ENCODE results near the gene NBL1. TPM values are rescaled to one million over a fixed set of nuclear protein-coding genes. Genes with fewer than 3 reads are reported as not detected.

The NBL1 gene
- total RNA-seq, 1 experiment from 2014 or later: 117 TPM

- Histone ChIP-seq H3K79me2 (ENCODE audit: low read length) (peaks cover 59% of the 10 kb centered on the region), H3K4me1 (ENCODE audit: insufficient read depth, low read length) (peaks cover 14% of the 10 kb centered on the region), H3K9ac (ENCODE audit: low read length) (no peak overlapping the region), H3K9me2 (replicated peaks; ENCODE audit: low read length) (no peaks in the 10 kb centered on the region), H2AFZ (ENCODE audit: low read length) (no peak overlapping the region), H4K20me1 (ENCODE audit: low read length) (peaks cover 9% of the 10 kb centered on the region), H3K36me3 (ENCODE audit: low read depth, low read length) (peaks cover 13% of the 10 kb centered on the region; the same call in 1 of the 2 replicates), H3K27me3 (ENCODE audit: low read length) (no peaks in the 10 kb centered on the region), H3K4me3 (ENCODE audit: low read length) (no peak overlapping the region), H3K9me3 (ENCODE audit: low read length) (no peaks in the 10 kb centered on the region), H3F3A (ENCODE audit: low read length, unreplicated experiment) (peaks cover 4% of the 10 kb centered on the region), H3K27ac (ENCODE audit: low read length) (no peak overlapping the region), H3K4me2 (ENCODE audit: low read length) (no peak overlapping the region)
- ATAC-seq: no peak
- DNase-seq: no peak
- TF ChIP-seq EZH2 (IDR thresholded peaks at IDR 0.05; ENCODE audit: low read length, unreplicated experiment): no peak
- no peak for TF ChIP-seq CTCF (conservative IDR thresholded peaks at IDR 0.05; ENCODE audit: low read depth, low read length)
- TF ChIP-seq EZH2phosphoT487 (IDR thresholded peaks at IDR 0.05; ENCODE audit: borderline replicate concordance, low read length): no peak
- no TSS peak for BruUV-seq (replicated peaks)
- ChIA-PET CTCF (no interaction called here), POLR2A (ENCODE audit: unreplicated experiment) (no interaction called here)
- intact Hi-C loops (cut with micrococcal nuclease): no loop called here
Measured at GRCh38 chr1:19618428-19618827, 25.7 kb upstream of the NBL1 start.

- intact Hi-C loops (cut with micrococcal nuclease): no loop called here
- peaks cover 14% of the 10 kb centered on the region for H3K4me1 ChIP-seq (ENCODE audit: insufficient read depth, low read length)
- POLR2A ChIA-PET (ENCODE audit: unreplicated experiment): interaction anchor here (0.5 to 0.6 kb wide), 3 partner anchors 11 to 81 kb away, joined by 3 to 4 read pairs (median 3); no protein-coding TSS in a partner anchor
- no peak overlapping the region for H3K4me3 ChIP-seq (ENCODE audit: low read length)
- H3K9ac ChIP-seq (ENCODE audit: low read length): no peak overlapping the region
- CTCF ChIA-PET: interaction anchor here (0.5 kb wide), 1 partner anchor 8 kb away, joined by 3 read pairs; no protein-coding TSS in a partner anchor
- H4K20me1 ChIP-seq (ENCODE audit: low read length): peaks cover 9% of the 10 kb centered on the region
- H3K27ac ChIP-seq (ENCODE audit: low read length): no peak overlapping the region
- H3K9me3 ChIP-seq (ENCODE audit: low read length): no peaks in the 10 kb centered on the region
- DNase-seq (no peak), ATAC-seq (no peak; the same call in 1 of the 2 replicates)
- peaks cover 18% of the 10 kb centered on the region; the same call in 1 of the 2 replicates for H3K36me3 ChIP-seq (ENCODE audit: low read depth, low read length)
- no peak overlapping the region for H2AFZ ChIP-seq (ENCODE audit: low read length)
- H3K79me2 ChIP-seq (ENCODE audit: low read length): peaks cover 54% of the 10 kb centered on the region
- H3K4me2 ChIP-seq (ENCODE audit: low read length): no peak overlapping the region
- peaks cover 4% of the 10 kb centered on the region for H3F3A ChIP-seq (ENCODE audit: low read length, unreplicated experiment)
- no TSS peak for BruUV-seq (replicated peaks)
- no peak for TF ChIP-seq CTCF (conservative IDR thresholded peaks at IDR 0.05; ENCODE audit: low read depth, low read length)
- no peak for TF ChIP-seq EZH2phosphoT487 (IDR thresholded peaks at IDR 0.05; ENCODE audit: borderline replicate concordance, low read length)
- no peak for TF ChIP-seq EZH2 (IDR thresholded peaks at IDR 0.05; ENCODE audit: low read length, unreplicated experiment)
- no peaks in the 10 kb centered on the region for H3K9me2 ChIP-seq (replicated peaks; ENCODE audit: low read length)
- no peaks in the 10 kb centered on the region for H3K27me3 ChIP-seq (ENCODE audit: low read length)
Measured at GRCh38 chr1:19619697-19620384, 24.3 kb upstream of the NBL1 start.

DNA sequence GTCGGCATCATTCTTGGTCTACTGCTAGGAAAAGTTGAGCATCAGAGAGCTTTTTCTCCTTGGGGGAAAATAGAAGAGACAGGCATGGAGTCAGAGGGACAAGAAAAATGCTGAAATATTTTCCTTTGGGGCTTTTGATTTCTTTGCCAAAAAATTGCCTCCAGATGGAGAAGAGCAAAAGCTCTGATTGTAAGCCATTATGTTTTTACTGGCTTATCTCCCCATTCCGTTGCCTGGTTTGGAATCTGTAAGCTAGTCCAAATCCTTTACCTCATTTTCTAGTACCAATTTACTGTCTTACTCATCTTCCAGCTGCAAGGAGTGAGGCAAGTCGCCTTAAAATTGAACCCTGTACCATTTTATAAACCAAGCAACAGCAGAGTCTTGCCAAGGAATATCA is 23.3 kb upstream of the NBL1 start:
- Histone ChIP-seq H3K4me3 (ENCODE audit: low read length) (no peak overlapping the region), H3K4me1 (ENCODE audit: insufficient read depth, low read length) (peaks cover 14% of the 10 kb centered on the region), H3F3A (ENCODE audit: low read length, unreplicated experiment) (peaks cover 4% of the 10 kb centered on the region), H3K27me3 (ENCODE audit: low read length) (no peaks in the 10 kb centered on the region), H3K9me3 (ENCODE audit: low read length) (no peaks in the 10 kb centered on the region), H4K20me1 (ENCODE audit: low read length) (peaks cover 9% of the 10 kb centered on the region), H3K36me3 (ENCODE audit: low read depth, low read length) (peaks cover 20% of the 10 kb centered on the region), H3K4me2 (ENCODE audit: low read length) (no peak overlapping the region), H3K9ac (ENCODE audit: low read length) (no peak overlapping the region), H3K9me2 (replicated peaks; ENCODE audit: low read length) (no peaks in the 10 kb centered on the region), H3K27ac (ENCODE audit: low read length) (no peak overlapping the region), H3K79me2 (ENCODE audit: low read length) (peaks cover 46% of the 10 kb centered on the region), H2AFZ (ENCODE audit: low read length) (no peak overlapping the region)
- DNase-seq: no peak
- POLR2A ChIA-PET (ENCODE audit: unreplicated experiment): no interaction called here
- intact Hi-C loops (cut with micrococcal nuclease): no loop called here
- ATAC-seq: no peak
- CTCF ChIA-PET: interaction anchor here (0.5 kb wide), 1 partner anchor 9 kb away, joined by 3 read pairs; no protein-coding TSS in a partner anchor
- no peak for TF ChIP-seq EZH2phosphoT487 (IDR thresholded peaks at IDR 0.05; ENCODE audit: borderline replicate concordance, low read length)
- TF ChIP-seq EZH2 (IDR thresholded peaks at IDR 0.05; ENCODE audit: low read length, unreplicated experiment): no peak
- TF ChIP-seq CTCF (conservative IDR thresholded peaks at IDR 0.05; ENCODE audit: low read depth, low read length): no peak
- BruUV-seq (replicated peaks): no TSS peak

Measured in PC-3 (cell line).